ENCODE data around the gene KRT75. TPM values are rescaled to one million over a fixed set of nuclear protein-coding genes. Genes with fewer than 3 reads are reported as not detected.

Gene KRT75
- total RNA-seq, 6 experiments from 2014 or later = not detected

DNA sequence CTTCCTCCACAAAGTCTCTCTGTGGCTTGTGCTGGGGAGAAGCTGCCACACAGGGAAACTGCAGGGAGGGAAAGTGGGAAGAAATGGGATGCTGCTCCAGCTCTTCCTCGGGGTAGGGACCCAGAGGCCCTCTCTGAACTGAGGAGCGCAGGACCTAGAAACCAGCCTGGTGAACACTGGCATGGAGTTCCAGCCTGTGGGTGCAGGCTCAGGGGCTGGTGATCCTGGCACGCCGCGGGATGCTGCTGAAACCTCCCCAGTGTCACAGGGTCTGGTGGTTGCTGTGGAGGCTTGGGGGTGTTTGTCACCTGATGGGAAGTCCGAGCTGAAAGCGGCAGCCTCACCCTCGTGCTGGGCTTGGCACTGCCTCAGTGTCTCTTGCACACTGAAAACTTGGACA, 5.2 kb upstream of the KRT75 start:
- intact Hi-C loops (cut with DNase I) = no loop called here
- no CpG with 5 or more reads among the region's 8 CpGs for WGBS (ENCODE audit: insufficient coverage, low coverage, low lambda C conversion rate, missing lambda C conversion rate)

GRCh38 chr12:52438305-52439301, 4.4 kb upstream of the KRT75 start:
- no peak for DNase-seq
- Histone ChIP-seq H3K4me1 (no peaks in the 10 kb centered on the region), H3K36me3 (no peaks in the 10 kb centered on the region), H3K27ac (no peak overlapping the region), H3K27me3 (no peaks in the 10 kb centered on the region), H3K4me3 (no peak overlapping the region), H3K9me3 (no peaks in the 10 kb centered on the region)
- TF ChIP-seq, protein P1, sequence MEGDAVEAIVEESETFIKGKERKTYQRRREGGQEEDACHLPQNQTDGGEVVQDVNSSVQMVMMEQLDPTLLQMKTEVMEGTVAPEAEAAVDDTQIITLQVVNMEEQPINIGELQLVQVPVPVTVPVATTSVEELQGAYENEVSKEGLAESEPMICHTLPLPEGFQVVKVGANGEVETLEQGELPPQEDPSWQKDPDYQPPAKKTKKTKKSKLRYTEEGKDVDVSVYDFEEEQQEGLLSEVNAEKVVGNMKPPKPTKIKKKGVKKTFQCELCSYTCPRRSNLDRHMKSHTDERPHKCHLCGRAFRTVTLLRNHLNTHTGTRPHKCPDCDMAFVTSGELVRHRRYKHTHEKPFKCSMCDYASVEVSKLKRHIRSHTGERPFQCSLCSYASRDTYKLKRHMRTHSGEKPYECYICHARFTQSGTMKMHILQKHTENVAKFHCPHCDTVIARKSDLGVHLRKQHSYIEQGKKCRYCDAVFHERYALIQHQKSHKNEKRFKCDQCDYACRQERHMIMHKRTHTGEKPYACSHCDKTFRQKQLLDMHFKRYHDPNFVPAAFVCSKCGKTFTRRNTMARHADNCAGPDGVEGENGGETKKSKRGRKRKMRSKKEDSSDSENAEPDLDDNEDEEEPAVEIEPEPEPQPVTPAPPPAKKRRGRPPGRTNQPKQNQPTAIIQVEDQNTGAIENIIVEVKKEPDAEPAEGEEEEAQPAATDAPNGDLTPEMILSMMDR (IDR thresholded peaks at IDR 0.05) = no peak
- no peak for TF ChIP-seq POLR2A (IDR thresholded peaks at IDR 0.05)
- WGBS (ENCODE audit: insufficient coverage, low coverage, low lambda C conversion rate, missing lambda C conversion rate) = 49% methylated on average over 4 of the region's 8 CpGs
- peak in 1 of 4 donors; percentile 42 for ATAC-seq
- intact Hi-C loops (cut with DNase I) = no loop called here

More for the DNA sequence above, 5.2 kb upstream of the KRT75 start:
- TF ChIP-seq, protein P1 (IDR thresholded peaks at IDR 0.05) = no peak
- no peak for TF ChIP-seq POLR2A (IDR thresholded peaks at IDR 0.05)
- Histone ChIP-seq H3K4me1 (no peaks in the 10 kb centered on the region), H3K27me3 (no peaks in the 10 kb centered on the region), H3K27ac (no peak overlapping the region), H3K9me3 (no peaks in the 10 kb centered on the region), H3K4me3 (no peak overlapping the region), H3K36me3 (no peaks in the 10 kb centered on the region)
- DNase-seq (no peak), ATAC-seq (no peak)

DNA sequence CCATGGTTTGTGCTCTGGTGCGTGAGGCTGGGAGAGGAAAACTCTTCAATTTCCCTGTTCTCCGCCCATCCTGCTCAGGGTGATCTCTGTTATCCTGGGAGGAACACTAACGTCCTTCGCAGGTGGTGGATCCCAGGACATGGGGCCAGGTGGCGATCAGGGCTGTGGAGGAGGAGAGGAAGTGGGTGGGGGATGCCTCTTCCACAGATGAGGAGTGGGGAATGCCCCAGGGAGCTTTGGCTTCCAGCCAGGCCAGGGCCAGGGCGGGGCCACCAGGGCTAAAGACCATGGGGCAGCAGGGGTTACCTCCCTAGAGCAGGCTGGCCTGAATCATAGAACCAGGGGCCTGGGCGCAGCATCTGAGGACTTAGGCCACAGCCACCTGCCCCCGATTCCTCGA, 3.3 kb upstream of the KRT75 start:
- intact Hi-C loops (cut with DNase I) = no loop called here
- no peak for TF ChIP-seq POLR2A (IDR thresholded peaks at IDR 0.05)
- TF ChIP-seq, protein P1 (IDR thresholded peaks at IDR 0.05) = no peak
- no peaks in the 10 kb centered on the region for H3K27me3 ChIP-seq
- WGBS (ENCODE audit: insufficient coverage, low coverage, low lambda C conversion rate, missing lambda C conversion rate) = 57% methylated on average over 4 of the region's 9 CpGs
- ATAC-seq (no peak), DNase-seq (no peak)
- no peaks in the 10 kb centered on the region for H3K36me3 ChIP-seq
- H3K27ac ChIP-seq = no peak overlapping the region
- H3K4me1 ChIP-seq = no peaks in the 10 kb centered on the region
- no peaks in the 10 kb centered on the region for H3K9me3 ChIP-seq
- H3K4me3 ChIP-seq = no peak overlapping the region

- WGBS (ENCODE audit: insufficient coverage, low coverage, low lambda C conversion rate, missing lambda C conversion rate) = 57% methylated on average over 9 of the region's 9 CpGs
- H3K36me3 ChIP-seq = no peaks in the 10 kb centered on the region
- intact Hi-C loops (cut with DNase I) = no loop called here
- no peak overlapping the region for H3K27ac ChIP-seq
- H3K27me3 ChIP-seq = no peaks in the 10 kb centered on the region
- no peak overlapping the region for H3K4me3 ChIP-seq
- DNase-seq = no peak
- no peak for ATAC-seq
- H3K9me3 ChIP-seq = no peaks in the 10 kb centered on the region
- H3K4me1 ChIP-seq = no peaks in the 10 kb centered on the region
- no peak for TF ChIP-seq POLR2A (IDR thresholded peaks at IDR 0.05)
- TF ChIP-seq, protein P1 (IDR thresholded peaks at IDR 0.05) = no peak
Observed at GRCh38 chr12:52436828-52437474, 2.8 kb upstream of the KRT75 start.

Measured in right lobe of liver (tissue), 6 donors.